GM12878 (cell line): ENCODE results near the gene ANKRD1.

Experiments
- ESRRA ChIP-seq: IDR thresholded peaks from 2 replicates; pipeline ENCODE4 v1.6.1; 2012; ENCODE audit warnings: mild to moderate bottlenecking, low read length, improper control_type of control experiment
- JUND ChIP-seq: IDR thresholded peaks from 2 replicates; pipeline ENCODE4 v1.6.1; 2012; ENCODE audit warnings: low read depth, mild to moderate bottlenecking, low read length, improper control_type of control experiment, moderate library complexity
- MAX ChIP-seq: IDR thresholded peaks from 2 replicates; pipeline ENCODE4 v1.6.1; 2012; ENCODE audit warnings: low read depth, low read length, improper control_type of control experiment
- POLR2AphosphoS5 ChIP-seq: IDR thresholded peaks from 2 replicates; pipeline ENCODE4 v1.6.1; 2011; ENCODE audit warnings: mild to moderate bottlenecking, low read length, inconsistent platforms
- TF ChIP-seq, protein P1 (sequence below): IDR thresholded peaks from 2 replicates; pipeline ENCODE4 v1.6.1; 2011; ENCODE audit warnings: mild to moderate bottlenecking, low read depth, low read length, moderate library complexity; ENCODE audit not compliant: insufficient replicate concordance

GRCh38 chr10:90890347-90890746, 30.5 kb downstream of the ANKRD1 start:
- TF ChIP-seq MAX (no peak), POLR2AphosphoS5 (no peak), JUND (no peak), ESRRA (no peak)
- TF ChIP-seq, protein P1, sequence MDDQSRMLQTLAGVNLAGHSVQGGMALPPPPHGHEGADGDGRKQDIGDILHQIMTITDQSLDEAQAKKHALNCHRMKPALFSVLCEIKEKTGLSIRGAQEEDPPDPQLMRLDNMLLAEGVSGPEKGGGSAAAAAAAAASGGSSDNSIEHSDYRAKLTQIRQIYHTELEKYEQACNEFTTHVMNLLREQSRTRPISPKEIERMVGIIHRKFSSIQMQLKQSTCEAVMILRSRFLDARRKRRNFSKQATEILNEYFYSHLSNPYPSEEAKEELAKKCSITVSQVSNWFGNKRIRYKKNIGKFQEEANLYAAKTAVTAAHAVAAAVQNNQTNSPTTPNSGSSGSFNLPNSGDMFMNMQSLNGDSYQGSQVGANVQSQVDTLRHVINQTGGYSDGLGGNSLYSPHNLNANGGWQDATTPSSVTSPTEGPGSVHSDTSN, result no peak
